HuH-7 (cell line): ENCODE measurements around the gene PI3.

ENCODE experiments used
- DNase-seq: peaks from one replicate; pipeline ENCODE4 v3.0.0; 2011; ENCODE audit warnings: low spot score

Gene PI3

DNA sequence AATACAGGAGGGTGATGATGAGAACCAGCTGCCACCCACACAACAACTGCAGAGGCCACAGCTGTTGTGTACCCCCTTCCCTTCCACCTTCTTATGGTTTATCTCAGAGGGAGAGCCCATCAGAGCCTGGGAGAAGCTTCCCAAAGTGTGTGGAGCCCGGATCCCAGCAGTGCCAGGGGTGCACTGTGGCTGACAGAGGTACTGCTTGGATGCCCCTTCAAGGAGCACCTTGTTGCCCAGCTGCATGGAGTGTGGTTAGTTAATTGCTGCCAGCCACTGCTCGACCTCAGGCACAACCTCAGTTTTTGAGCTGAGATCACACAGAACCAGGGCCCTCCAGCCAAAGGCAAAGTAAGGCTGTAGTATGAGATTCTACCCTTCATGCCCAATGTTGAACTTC, 13.0 kb downstream of the PI3 start:
- DNase-seq, result no peak

GRCh38 chr20:45189067-45189609, 14.4 kb downstream of the PI3 start:
- DNase-seq, result no peak

- DNase-seq, result no peak
These were observed 15.2 kb downstream of the PI3 start for GRCh38 chr20:45189861-45190260.

DNA sequence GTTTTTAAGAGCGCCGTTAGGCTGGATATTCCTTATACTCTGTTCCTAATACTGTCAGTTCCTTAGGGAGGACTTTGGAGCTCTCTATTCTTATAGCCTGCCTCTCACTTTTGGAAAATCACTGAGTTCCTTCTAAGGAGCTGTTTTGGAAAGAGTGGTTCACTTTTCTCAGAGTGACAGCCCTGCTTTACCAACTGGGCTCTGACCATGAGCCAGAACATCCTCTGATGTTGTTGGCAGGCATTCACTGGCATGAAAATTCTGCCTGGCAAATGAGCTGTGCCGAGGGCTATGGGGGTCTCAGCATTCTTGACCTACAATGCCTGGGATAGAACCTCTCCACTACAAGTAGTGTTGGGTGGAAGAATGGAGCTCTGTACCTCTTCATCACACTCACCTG, 17.2 kb downstream of the PI3 start:
- no peak for DNase-seq

DNA sequence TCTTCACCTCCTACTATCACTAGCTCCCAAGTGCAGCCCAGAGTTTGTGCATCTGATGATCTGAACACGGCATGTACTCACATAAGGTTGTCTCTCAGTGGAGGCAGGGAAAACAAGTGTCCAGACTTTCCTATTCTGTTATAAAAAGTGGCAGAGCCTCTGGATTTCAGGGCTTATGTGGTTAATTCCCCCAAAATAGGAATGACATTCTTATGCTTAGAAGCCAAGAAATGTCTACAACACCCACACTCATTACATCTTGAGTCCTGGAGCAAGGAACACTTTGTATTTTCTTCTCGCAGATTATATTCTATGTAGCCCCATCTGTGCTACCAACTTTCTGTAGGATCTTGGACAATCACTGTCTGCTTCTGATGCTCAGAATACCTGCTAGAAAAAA, 18.6 kb downstream of the PI3 start:
- DNase-seq, result no peak

DNA sequence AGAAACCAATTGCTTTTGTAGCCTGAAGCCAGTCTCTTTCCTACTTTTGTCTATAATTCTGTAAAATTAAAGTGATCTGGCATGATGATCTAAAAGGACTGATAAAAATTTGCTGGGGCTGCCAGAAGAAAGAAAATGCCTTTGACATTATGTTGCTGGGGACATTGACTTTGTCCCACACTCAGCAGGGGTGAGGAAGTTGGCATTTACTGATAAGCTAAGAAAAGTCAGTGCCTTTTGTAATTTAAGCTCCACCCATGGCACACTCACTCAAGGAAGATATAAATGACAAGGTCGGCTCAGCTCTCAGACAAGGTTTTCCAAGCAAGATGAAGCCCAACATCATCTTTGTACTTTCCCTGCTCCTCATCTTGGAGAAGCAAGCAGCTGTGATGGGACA, 32.0 kb downstream of the PI3 start, which contains the start of gene SEMG1:
Gene SEMG1, plus strand, starts transcription at position 309 of the 400 bp plus-strand sequence. Its CDS starts 21 bp downstream, at position 330.
- no peak for DNase-seq

- DNase-seq, result no peak
These were observed 35.2 kb downstream of the PI3 start for GRCh38 chr20:45209924-45210323.

GRCh38 chr20:45211569-45212474, 37.1 kb downstream of the PI3 start:
- no peak for DNase-seq

DNA sequence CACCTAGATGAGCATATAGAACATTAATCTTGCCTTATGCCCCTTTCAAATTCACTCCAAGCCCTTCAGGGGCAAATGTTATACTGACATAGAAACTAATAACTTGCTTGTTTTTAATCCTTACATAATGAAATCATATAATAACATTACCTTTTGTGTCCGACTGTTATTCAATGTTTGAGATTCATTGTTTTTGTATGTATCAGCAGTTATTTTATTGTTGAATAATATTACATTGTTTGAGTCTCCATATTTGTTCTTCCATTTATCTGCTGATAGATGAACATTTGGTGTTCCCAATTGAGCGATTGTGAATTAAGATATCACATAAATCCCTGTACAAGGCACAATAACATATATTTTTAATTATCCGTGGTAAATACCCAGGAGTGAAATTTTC, 38.1 kb downstream of the PI3 start:
- no peak for DNase-seq

- no peak for DNase-seq
These were observed 43.4 kb downstream of the PI3 start for GRCh38 chr20:45218124-45218523.

GRCh38 chr20:45218636-45219035, 43.9 kb downstream of the PI3 start:
- DNase-seq, result no peak

- DNase-seq, result no peak
These were observed 46.4 kb downstream of the PI3 start, which contains the start of gene SEMG2 for GRCh38 chr20:45221076-45221475. Gene SEMG2, plus strand, starts transcription at chr20:45221373. Its CDS starts 17 bp downstream, at chr20:45221390.

DNA sequence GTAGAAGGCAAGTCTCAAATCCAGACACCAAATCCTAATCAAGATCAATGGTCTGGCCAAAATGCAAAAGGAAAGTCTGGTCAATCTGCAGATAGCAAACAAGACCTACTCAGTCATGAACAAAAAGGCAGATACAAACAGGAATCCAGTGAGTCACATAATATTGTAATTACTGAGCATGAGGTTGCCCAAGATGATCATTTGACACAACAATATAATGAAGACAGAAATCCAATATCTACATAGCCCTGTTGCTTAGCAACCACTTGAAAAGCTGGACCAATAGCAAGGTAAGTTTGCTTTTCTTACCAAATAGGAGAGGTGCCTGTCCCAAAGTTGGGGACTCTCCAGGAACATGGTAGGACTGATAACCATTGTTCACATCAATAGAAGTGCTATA, 48.4 kb downstream of the PI3 start:
- DNase-seq, result no peak
